PC-3 (cell line): Measurements from ENCODE around the gene RIPPLY3.

ENCODE experiments used
- CTCF ChIP-seq: fragments of 300-600 bp; sonication (generic); conservative IDR thresholded peaks from 2 replicates; pipeline ENCODE4 v1.5.1; 2017; ENCODE audit warnings: antibody characterized with exemption, low read depth, mild to moderate bottlenecking, low read length
- EZH2 ChIP-seq: fragments of 300-600 bp; sonication (generic); IDR thresholded peaks from one replicate; pipeline ENCODE4 v1.6.1; 2017; ENCODE audit warnings: antibody characterized with exemption, mild to moderate bottlenecking, low read length; ENCODE audit not compliant: unreplicated experiment
- EZH2phosphoT487 ChIP-seq: fragments of 300-600 bp; sonication (generic); IDR thresholded peaks from 2 replicates; pipeline ENCODE4 v1.6.1; 2018; ENCODE audit warnings: mild to moderate bottlenecking, antibody characterized with exemption, low read length, borderline replicate concordance

- TF ChIP-seq CTCF (no peak), EZH2 (no peak), EZH2phosphoT487 (no peak)
These were observed 25.8 kb downstream of the RIPPLY3 start for GRCh38 chr21:37032293-37032692.
